ENCODE data around the gene CHMP2A.

GRCh38 chr19:58549664-58550361, 5.1 kb downstream of the CHMP2A start:
- TF ChIP-seq, protein P1, sequence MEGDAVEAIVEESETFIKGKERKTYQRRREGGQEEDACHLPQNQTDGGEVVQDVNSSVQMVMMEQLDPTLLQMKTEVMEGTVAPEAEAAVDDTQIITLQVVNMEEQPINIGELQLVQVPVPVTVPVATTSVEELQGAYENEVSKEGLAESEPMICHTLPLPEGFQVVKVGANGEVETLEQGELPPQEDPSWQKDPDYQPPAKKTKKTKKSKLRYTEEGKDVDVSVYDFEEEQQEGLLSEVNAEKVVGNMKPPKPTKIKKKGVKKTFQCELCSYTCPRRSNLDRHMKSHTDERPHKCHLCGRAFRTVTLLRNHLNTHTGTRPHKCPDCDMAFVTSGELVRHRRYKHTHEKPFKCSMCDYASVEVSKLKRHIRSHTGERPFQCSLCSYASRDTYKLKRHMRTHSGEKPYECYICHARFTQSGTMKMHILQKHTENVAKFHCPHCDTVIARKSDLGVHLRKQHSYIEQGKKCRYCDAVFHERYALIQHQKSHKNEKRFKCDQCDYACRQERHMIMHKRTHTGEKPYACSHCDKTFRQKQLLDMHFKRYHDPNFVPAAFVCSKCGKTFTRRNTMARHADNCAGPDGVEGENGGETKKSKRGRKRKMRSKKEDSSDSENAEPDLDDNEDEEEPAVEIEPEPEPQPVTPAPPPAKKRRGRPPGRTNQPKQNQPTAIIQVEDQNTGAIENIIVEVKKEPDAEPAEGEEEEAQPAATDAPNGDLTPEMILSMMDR (IDR thresholded peaks at IDR 0.05): no peak
- TF ChIP-seq POLR2A (IDR thresholded peaks at IDR 0.05) (no peak), POLR2AphosphoS5 (IDR thresholded peaks at IDR 0.05) (no peak)

Data from breast epithelium (tissue), 3 donors.